ENCODE data around the gene USP10. TPM values are rescaled to one million over a fixed set of nuclear protein-coding genes. Genes with fewer than 3 reads are reported as not detected.

The USP10 gene
- total RNA-seq, 1 experiment from 2014 or later = 203 TPM

DNA sequence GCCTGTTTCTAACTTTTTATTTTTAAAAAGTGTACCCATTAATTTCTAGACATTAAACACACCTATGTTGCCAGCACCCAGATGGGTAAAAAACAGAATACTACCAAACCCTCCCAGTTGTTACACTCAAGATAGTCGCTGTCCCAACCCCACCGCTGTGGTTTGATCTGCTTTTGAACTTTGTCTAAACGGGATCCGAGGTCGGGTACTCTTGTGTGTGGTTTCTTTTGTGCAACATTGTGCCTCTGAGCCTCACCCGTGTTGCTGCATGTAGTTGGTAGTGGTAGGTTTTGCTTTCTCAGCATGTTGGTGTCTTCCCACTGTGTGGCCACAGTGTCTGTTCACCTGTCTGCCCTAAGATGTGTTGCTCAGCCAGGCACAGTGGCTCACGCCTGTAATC is 47.2 kb upstream of the USP10 start:
- no peaks in the 10 kb centered on the region for H3K9me3 Mint-ChIP-seq
- Histone ChIP-seq H3K4ac (ENCODE audit: low read depth, low read length) (no peak overlapping the region), H2AK5ac (ENCODE audit: insufficient read length, low read length) (no peak overlapping the region), H2BK5ac (ENCODE audit: insufficient read length, low read length) (no peak overlapping the region), H4K91ac (ENCODE audit: insufficient read length, low read depth, low read length) (no peak overlapping the region), H3K14ac (ENCODE audit: insufficient read depth, low read length) (no peak overlapping the region), H3K79me2 (ENCODE audit: insufficient read depth, low read length) (no peaks in the 10 kb centered on the region; the same call in 1 of the 2 replicates), H4K5ac (ENCODE audit: insufficient read length, low read depth, low read length) (no peak overlapping the region), H2BK20ac (ENCODE audit: low read depth, low read length, poor library complexity, severe bottlenecking) (no peak overlapping the region), H2BK120ac (ENCODE audit: low read depth, low read length, poor library complexity, severe bottlenecking) (no peak overlapping the region), H3K23me2 (ENCODE audit: insufficient read length, low read depth, low read length, poor library complexity, severe bottlenecking) (peaks cover 5% of the 10 kb centered on the region), H4K20me1 (ENCODE audit: control insufficient read depth, insufficient read depth, insufficient read length) (no peaks in the 10 kb centered on the region), H3K79me1 (ENCODE audit: insufficient read depth, low read depth, low read length, poor library complexity, severe bottlenecking) (no peaks in the 10 kb centered on the region), H3K9ac (ENCODE audit: extremely low read depth, insufficient read length, low read length) (no peak overlapping the region), H3K4me2 (ENCODE audit: insufficient read depth, insufficient read length, low read length) (no peak overlapping the region), H4K8ac (replicated peaks; ENCODE audit: insufficient read length, low read depth, low read length) (no peak overlapping the region), H3K9me3 (ENCODE audit: control insufficient read depth, low read depth, low read length) (no peaks in the 10 kb centered on the region), H3K18ac (ENCODE audit: insufficient read length, low read depth, low read length) (no peak overlapping the region), H3K56ac (ENCODE audit: insufficient read length, low read depth, low read length) (no peak overlapping the region), H3K27me3 (ENCODE audit: insufficient read depth, low read length) (no peaks in the 10 kb centered on the region), H2AFZ (ENCODE audit: low read length) (no peak overlapping the region), H2BK15ac (ENCODE audit: low read depth, low read length) (no peak overlapping the region), H3T11ph (ENCODE audit: low read length) (no peak overlapping the region), H3K23ac (ENCODE audit: insufficient read length, low read depth, low read length) (no peak overlapping the region), H3K4me1 (ENCODE audit: insufficient read depth, low read length) (no peaks in the 10 kb centered on the region), H3K27ac (ENCODE audit: insufficient read length, low read depth, low read length) (no peak overlapping the region), H2BK12ac (ENCODE audit: insufficient read length, low read depth, low read length) (no peak overlapping the region)
- WGBS (ENCODE audit: extremely low coverage, insufficient read length, low lambda C conversion rate) = no CpG with 5 or more reads among the region's 7 CpGs
- H3K4me1 Mint-ChIP-seq = peaks cover 4 to 13% of the 10 kb centered on the region in 2 experiments; a peak in 3 of 4 replicates
- no peak for DNase-seq
- H3K27ac Mint-ChIP-seq = no peak overlapping the region
- TF ChIP-seq, protein P1, sequence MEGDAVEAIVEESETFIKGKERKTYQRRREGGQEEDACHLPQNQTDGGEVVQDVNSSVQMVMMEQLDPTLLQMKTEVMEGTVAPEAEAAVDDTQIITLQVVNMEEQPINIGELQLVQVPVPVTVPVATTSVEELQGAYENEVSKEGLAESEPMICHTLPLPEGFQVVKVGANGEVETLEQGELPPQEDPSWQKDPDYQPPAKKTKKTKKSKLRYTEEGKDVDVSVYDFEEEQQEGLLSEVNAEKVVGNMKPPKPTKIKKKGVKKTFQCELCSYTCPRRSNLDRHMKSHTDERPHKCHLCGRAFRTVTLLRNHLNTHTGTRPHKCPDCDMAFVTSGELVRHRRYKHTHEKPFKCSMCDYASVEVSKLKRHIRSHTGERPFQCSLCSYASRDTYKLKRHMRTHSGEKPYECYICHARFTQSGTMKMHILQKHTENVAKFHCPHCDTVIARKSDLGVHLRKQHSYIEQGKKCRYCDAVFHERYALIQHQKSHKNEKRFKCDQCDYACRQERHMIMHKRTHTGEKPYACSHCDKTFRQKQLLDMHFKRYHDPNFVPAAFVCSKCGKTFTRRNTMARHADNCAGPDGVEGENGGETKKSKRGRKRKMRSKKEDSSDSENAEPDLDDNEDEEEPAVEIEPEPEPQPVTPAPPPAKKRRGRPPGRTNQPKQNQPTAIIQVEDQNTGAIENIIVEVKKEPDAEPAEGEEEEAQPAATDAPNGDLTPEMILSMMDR (conservative IDR thresholded peaks at IDR 0.05) = no peak
- no peak overlapping the region for H3K4me3 Mint-ChIP-seq
- peaks cover 7 to 30% (median 23%) of the 10 kb centered on the region in 3 experiments for H3K36me3 Mint-ChIP-seq (ENCODE audit: insufficient read depth in 1 of 3, low read depth in 3 of 3)
- peaks cover 9% of the 10 kb centered on the region for H3K27me3 Mint-ChIP-seq (ENCODE audit: low read depth)

All from H9 (cell line).